NOMO-1 treated with dmso at 0.1 percent for 144 hours (cell line): ENCODE data around the gene KCNG3.

Experiments
- DNase-seq: peaks from one replicate; lab custom pipeline; 2025; ENCODE audit not compliant: unreplicated experiment; lab: John Stamatoyannopoulos, UW

Gene KCNG3

GRCh38 chr2:42488297-42488696, 5.5 kb downstream of the KCNG3 start:
- no peak for DNase-seq

GRCh38 chr2:42486145-42486906, 7.5 kb downstream of the KCNG3 start:
- no peak for DNase-seq

GRCh38 chr2:42480402-42480801, 13.4 kb downstream of the KCNG3 start:
- DNase-seq = no peak

GRCh38 chr2:42474765-42475454, 18.9 kb downstream of the KCNG3 start:
- DNase-seq = no peak

GRCh38 chr2:42470706-42471105, 23.1 kb downstream of the KCNG3 start:
- DNase-seq = no peak

DNA sequence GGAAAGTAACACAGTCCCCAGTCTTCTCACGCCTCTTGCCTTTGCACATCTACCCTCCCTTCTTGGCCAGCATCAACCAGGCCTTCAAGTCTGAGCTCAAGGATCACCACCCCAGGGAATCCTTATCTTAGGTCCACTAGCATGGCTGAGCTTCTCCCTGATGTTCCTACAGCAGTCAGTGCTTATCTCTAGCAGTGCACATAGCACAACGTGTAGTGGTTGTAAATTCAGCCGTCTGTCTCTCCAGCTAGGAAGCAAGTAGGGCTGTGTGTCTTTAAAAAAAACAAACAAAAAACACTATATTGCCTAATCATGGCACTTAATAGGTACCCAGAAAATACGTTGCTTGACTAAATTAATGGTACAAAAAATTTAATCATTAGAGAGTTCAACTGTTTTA, 29.2 kb downstream of the KCNG3 start:
- no peak for DNase-seq

DNA sequence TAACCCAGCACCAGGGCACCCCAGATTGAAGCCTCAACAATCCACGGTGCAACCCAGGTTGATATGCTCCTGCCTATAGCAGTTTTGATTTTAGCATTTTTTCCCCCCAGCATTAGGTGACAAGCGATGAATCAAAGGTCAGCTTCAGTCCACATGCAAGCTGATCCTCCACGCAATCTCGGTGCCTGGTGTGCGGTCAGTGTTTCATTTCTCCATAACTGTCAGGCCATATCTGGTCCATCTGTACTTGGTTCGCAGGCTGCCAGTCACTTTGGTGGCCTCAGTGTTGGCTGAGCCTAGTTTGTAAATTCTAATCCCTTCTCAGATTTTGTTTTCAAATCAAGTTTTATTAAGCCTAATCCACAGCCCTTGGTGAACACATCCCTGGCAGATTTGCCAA, 30.2 kb downstream of the KCNG3 start:
- no peak for DNase-seq

- no peak for DNase-seq
These were observed 34.5 kb downstream of the KCNG3 start for GRCh38 chr2:42459296-42459695.

DNA sequence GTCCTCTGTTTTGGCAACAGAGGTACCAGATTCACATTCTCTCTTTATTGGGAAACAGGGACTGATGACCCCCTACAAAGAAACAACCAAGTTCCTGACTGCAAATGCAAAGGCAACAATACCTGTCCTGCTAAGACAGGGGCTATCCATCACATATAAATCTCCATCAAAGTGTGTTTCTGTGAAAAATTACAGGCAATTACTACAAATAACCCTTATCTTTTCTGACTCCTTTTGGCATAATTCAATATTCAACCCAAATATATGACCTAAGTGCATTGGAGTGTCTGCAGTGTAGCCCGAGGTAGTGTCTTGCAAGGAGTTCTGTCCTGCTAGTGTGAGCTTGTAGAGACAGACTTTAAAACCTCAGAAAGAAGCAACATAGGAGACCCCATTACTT, 35.4 kb downstream of the KCNG3 start:
- DNase-seq = no peak

DNA sequence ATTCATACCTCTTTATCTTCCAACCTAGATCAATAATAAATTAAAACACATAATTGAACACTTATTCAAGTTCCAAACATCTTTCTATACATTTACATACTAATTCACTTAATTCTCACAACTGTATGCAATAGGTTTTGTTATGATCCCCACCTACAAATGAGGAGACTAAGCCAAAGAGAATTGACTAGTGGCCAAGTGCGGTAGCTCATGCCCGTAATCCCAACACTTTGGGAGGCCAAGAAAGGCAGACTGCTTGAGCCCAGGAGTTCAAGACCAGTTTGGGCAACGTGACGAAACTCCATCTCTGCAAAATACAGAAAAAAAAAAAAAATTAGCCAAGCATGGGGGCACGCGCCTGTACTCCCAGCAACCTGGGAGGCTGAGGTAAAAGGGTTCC, 36.8 kb downstream of the KCNG3 start:
- DNase-seq = no peak

- DNase-seq = no peak
These were observed 37.5 kb downstream of the KCNG3 start for GRCh38 chr2:42456126-42456839.

GRCh38 chr2:42452545-42452944, 41.2 kb downstream of the KCNG3 start:
- no peak for DNase-seq

DNA sequence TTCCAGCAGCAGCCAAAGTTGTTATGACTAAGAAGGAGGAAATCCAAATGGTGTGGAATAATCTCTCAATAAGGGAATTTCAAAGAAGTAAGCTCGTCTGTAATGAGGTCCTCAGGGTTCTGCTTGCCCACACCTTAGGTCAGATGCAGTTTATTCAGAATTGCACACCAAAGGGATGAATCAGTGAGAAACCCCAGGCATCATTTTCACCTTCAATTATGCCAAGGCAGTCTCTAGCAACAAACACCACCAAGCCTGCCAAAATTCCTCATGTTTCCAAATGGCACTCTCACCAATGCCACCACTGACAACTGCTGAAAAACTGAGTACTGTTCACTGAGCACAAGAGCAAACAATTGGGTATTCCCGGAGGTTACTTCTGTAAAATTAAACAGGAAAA, 43.6 kb downstream of the KCNG3 start:
- no peak for DNase-seq

GRCh38 chr2:42449163-42450087, 44.4 kb downstream of the KCNG3 start:
- DNase-seq = no peak

DNA sequence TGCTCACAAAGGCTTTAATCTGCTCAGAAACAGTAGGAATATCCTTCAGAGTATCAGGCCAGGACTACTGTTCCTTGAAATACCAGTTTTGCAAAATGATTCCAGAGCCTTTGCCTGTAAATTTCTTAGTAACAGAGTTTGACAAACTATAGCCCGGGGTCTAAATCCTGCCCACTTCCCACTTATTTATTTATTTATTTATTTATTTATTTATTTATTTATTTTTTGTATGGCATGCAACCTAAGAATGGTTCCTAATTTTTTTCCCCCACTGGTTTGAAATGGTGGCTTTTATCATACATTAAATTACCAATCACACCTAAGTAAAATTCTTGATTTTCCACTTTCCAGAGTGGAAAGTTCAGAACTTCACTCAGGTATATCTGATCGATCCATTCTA, 45.6 kb downstream of the KCNG3 start:
- DNase-seq = no peak

DNA sequence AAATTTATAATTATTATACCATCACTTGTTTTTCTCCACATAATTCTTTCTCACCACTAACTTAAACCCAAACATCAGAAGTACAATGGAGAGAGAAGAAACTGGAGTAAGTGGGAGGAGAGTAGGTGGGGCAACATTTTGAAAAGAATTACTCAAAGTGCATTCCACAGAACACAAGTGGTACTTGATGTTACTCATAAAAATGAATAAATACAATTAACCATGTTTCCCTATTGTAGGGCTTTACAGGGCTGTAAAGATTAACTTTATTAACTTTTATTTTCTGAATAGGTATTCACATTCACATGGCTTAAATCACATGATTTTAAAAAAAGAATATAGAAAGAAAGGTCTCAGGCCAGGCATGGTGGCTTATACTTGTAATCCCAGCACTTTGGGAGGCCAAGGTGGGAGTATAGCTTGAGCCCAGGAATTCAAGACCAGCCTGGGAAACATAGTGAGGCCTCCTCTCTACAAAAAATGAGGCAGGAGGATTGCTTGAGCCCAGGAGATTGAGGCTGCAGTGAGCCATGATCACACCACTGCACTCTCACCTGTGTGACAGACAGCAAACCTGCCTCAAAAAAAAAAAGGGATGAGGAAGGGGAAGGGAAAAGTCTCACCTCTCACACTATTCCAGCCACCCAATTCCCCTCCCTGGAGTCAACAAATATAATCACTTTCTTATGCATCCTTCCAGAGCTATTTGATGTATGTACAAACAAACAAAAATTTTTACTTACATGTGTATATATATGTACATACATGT, 47.1 kb downstream of the KCNG3 start:
- no peak for DNase-seq

DNA sequence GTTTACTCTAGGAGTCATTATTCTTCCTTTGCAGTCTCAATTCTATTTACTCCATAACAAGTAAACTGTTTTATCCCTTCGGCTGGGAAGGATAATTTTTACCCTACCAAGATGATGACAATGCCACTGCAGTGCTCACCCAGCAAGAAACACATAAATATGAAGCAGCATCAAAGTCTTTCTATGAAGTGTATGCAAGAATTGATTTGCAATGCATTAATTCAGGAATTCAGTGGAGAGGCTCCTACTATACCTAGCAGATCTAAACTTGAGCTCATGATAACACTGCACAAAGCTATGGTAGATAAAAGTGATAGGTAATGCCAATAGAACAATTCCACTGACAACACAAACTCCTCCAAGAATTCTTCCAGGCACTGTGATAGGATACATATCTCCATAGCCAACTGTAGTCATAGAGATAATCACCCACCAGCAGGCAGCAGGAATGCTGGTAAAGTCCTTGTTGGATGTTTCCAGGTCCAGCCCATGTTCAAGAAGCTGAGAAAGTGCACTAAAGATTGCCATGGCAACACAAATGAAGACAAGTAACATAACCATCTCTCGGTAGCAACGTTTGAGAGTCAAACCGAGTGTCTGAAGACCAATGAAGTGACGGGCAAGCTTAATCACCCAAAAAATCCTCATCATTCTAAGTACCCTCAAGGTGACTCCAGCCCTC, 49.9 kb downstream of the KCNG3 start:
- no peak for DNase-seq

DNA sequence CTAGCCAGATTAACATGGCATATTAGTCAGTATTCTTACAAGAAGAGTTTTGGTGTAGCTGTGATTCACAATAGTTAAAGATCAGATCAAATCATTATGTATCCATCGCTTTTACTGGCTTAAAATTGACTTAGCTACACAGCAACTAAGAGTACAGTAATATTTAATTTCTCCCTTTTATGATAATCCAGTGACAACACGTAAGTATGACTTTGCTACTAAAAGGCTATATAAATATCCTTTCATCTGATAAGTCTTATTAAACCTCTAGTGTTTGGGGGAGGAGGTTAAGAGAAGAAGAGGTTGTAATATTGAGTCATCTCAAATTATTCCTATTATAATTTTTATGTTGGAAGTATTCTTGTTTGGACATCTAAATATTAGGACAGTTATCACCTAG, 51.0 kb downstream of the KCNG3 start:
- DNase-seq = no peak

DNA sequence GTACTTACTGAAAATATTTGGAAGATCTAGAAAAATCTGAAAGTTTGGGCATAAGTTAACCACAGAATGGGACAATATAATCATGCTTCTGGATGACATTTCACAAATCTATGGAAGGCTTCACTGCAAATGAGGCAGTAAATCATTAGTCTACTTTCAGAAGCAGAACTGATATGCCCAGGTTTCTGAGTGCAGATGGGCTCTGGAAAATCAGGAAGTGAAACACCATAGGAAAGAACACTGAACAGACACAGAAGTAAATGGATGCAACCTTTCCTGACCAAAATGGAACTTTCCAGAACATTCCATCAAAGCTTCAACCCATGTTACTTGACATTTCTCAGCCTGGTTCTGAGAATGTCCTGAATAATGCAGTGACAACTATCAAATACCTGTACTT, 55.1 kb downstream of the KCNG3 start:
- DNase-seq = peak; percentile 24

DNA sequence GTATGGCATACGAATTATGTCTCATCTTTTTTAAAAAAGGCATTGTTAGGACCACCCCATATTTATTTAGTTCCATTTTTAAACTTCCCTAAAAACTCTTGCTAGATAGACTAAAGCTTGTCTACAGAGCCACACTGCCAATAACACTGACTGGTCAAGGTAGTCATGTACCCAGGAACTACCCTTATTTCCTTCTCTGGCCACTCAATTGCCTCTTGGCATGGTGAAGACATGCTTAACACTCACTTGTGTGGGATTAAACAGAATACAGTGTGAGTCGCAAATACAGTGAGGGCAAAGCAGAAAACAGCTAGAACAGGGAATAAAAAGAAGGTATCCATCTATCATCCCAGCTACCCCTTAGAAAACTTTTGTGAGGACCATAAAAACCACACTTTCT, 57.4 kb downstream of the KCNG3 start:
- DNase-seq = no peak
